Pulmonary artery endothelial cell (primary cell): ENCODE measurements around the gene PPP1R1B. TPM values are rescaled to one million over a fixed set of nuclear protein-coding genes. Genes with fewer than 3 reads are reported as not detected.

Source experiments
- DNase-seq: peaks from one replicate; pipeline ENCODE4 v3.0.0-alpha.2; 2011; ENCODE audit warnings: low read depth, low spot score
- total RNA-seq: library from RNA; depleted of rRNA; stranded (reverse); fragments of >200 nt; gene quantifications from 2 replicates; pipeline ENCODE4 v1.2.3, GENCODE V29; 2014

PPP1R1B gene
- total RNA-seq, 1 donor from 2014 or later: not detected

DNA sequence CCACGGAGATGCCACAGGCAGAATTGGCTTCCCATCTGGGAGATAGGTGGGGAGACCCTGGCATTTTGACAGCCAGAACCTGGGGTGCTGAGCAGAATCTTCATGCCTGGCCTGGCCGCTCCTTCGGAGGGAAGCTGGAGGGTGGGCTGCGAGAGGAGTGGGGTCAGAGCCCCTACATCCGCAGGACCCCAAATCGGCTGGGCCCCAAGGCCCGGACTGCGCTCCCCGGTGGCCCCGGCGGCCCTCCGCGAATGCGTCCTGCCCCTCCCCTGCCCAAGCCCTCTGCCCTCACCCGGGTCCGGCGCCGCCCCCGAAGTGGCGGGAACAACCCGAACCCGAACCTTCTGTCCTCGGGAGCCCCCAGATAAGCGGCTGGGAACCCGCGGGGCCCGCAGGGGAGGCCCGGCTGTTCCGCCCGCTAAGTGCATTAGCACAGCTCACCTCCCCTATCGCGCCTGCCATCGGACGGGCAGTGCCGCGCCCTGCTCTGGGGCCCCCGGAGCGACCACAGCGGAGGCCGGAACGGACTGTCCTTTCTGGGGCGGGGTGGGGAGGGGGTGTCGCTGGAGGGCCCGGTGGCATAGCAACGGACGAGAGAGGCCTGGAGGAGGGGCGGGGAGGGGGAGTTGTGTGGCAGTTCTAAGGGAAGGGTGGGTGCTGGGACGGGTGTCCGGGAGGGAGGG, 40.7 kb downstream of the PPP1R1B start:
- no peak for DNase-seq

DNA sequence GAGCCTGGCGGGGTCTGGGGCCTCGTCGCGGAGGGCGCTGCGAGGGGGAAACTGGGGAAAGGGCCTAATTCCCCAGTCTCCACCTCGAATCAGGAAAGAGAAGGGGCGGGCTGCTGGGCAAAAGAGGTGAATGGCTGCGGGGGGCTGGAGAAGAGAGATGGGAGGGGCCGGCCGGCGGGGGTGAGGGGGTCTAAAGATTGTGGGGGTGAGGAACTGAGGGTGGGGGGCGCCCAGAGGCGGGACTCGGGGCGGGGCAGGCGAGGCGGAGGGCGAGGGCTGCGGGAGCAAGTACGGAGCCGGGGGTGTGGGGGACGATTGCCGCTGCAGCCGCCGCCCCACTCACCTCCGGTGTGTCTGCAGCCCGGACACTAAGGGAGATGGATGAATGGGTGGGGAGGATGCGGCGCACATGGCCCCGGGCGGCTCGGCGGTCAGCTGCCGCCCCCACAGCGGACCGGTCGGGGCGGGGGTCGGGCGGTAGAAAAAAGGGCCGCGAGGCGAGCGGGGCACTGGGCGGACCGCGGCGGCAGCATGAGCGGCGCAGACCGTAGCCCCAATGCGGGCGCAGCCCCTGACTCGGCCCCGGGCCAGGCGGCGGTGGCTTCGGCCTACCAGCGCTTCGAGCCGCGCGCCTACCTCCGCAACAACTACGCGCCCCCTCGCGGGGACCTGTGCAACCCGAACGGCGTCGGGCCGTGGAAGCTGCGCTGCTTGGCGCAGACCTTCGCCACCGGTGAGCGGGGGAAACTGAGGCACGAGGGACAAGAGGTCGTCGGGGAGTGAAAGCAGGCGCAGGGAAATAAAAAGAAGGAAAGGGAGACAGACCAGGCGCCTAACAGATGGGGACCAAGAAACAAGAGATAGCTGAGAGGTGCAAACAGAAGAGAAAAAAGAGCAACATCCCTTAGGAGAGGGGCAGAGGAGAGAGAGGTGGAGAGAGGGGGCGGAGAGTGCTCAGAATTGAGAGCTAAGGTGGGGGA, 41.5 kb downstream of the PPP1R1B start, which contains the start of gene PNMT:
Gene PNMT (plus strand): TSS at position 509 of the 980 bp plus-strand sequence. CDS start 23 bp downstream, at position 532.
- no peak for DNase-seq

DNA sequence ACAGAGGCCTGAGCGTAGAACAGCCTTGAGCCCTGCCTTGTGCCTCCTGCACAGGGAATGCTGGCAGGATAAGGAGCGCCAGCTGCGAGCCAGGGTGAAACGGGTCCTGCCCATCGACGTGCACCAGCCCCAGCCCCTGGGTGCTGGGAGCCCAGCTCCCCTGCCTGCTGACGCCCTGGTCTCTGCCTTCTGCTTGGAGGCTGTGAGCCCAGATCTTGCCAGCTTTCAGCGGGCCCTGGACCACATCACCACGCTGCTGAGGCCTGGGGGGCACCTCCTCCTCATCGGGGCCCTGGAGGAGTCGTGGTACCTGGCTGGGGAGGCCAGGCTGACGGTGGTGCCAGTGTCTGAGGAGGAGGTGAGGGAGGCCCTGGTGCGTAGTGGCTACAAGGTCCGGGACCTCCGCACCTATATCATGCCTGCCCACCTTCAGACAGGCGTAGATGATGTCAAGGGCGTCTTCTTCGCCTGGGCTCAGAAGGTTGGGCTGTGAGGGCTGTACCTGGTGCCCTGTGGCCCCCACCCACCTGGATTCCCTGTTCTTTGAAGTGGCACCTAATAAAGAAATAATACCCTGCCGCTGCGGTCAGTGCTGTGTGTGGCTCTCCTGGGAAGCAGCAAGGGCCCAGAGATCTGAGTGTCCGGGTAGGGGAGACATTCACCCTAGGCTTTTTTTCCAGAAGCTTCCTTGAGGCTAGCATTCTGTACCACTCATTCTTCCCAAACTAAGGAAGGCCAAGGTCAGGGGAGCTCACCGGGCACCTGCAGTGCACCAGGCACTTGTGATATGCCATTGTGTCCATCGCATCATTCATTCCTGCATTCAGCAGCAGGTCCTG, 43.4 kb downstream of the PPP1R1B start:
- DNase-seq: no peak

DNA sequence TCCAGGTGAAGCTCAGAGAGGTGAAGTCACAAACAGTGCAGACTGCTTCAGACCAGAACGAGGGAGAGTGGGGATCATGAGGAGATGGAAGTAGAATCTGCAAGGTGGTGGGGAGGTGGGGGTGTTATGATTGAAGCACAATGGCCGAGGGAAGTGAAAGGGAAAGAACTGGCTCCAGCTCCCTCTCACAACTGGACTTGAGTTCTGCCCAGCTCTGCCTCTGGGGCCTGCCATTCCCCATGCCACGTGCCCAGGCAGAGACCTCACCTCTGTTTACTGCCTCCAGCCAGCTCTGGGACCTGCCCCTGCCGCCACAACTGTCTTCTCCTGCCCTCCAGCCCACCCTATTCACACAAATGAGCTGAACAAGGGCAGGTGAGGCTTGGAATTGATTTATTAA, 44.0 kb downstream of the PPP1R1B start:
- DNase-seq: no peak

DNA sequence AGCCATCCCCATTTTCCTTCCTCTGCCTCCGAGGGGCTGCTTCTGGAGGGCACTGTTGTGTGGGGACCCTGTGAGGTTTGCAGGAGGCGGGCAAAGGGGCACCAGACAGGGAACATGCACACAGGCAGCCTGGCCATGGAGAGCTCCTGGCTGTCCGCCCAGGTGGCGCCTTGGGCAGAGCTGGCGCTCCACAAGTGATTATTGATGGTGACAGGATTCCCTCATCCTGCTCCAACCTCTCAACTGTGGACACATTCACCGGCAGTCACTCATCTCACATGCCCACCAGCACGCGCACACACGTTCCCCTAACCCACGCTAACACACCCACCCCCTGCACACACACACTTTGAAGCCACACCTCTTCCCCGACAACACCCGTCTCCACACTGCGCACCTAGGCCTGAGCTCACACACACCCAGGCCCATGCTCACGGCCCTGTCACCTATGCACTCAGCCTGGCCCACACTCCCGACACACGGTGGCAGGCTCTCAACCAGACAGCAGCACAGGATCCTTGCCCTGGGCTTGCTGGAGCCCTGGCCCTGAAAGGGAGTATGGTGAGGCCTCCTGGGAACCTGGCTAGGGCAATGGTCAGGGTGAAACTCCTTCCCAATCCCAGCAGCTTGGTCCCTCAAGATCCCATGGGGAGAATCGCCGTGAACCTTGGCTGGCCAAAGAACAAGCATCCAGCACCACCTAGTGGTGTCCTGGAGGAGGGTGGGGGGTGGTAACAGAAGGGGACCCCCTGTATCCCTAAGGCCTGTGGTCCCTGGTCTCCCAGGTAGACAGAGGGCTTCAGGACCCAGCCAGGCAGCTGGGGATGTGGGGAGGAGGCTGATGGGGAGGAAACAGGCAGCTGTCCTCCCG, 45.1 kb downstream of the PPP1R1B start:
- DNase-seq: no peak

DNA sequence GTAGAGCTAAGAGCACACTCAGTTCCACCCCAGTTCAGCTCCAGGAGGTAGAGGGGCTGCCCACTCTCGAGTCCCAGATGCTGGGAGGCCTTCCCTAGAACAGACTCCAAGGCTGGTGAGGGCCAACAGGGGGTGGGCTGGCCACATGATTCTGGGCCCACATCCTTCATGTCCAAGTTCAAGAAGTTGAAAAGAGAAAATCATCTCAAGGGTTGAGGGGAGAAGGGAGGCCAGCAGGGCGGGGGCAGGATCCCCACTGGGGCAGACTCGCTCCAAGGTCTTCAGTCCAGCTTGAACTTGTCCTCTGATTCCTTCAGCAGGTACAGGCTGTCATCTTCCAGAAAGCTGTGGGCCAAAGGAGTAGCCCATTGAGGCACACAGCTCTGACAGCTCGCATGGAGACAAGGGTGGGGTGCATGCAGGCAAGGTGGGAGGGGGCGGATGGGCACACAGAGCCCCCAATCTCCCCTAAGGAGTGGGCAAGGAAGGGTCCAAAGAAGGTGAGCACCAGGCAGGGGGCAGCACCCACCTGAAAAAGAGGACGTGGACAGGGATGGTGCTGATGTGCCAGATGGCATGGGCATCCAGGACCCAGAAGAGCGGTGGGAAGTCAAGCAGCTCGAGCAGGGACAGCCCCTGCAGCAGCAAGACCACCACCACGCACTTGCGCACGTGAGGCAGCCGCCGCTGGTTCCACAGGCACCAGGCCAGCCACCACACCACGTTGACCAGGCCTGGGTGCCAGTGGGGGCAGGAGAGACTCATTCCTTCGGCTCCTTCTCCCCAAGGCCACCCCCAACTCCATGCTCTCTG, 46.0 kb downstream of the PPP1R1B start:
- DNase-seq: no peak

DNA sequence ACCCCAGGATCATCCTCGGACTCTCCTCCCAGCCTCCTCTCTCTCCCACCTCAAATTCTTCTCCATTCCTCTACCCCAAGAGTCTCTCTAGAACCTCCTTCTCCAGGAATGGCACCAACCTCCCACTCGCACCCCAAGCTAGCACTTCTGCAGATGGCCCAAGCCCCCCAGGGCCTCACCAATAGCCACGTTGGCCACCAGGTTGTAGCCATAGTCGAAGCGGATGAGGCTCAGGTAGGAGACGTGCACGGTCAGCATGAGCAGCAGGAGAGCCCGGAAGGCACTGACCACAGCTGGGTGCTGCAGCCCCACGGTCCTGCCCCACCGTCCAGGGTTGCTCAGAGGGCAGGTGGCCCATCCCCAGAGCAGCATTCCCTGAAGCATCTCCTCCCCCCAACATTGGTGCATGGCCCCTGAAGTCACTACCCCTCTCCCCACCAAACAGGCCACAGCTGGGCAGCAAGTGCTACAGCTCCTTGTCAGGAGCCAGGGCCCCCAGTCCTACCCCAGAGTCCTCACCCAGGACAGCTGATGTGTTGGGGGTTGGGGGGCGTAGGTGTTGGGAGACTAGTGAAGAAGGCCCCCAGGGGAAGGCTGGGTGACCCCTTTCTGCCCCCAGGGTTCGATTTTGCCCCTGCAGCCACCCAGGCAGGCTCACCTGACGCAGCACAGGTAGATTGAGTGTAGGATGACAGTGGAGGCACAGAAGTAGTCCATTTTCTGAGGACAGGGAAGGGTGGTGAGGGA, 46.8 kb downstream of the PPP1R1B start:
- DNase-seq: no peak

DNA sequence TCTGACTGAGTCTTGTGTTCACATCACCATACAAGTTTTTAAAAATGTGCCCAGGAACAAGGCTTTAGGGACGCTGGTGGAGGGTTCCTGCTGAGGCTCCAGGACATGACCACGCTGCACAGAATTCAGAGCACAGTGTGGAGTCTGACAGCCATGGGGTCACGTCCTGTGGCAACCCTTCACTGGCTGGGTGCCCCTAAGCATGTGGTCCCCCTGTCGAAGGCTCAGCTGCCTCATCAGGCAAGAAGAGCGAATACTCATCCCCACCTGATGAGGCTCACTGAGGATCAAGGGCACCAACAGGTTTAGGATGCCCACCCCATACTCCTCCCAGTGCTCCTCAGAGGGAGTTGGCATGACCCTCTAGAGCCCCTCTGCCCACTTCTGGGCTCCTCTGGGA, 47.4 kb downstream of the PPP1R1B start:
- no peak for DNase-seq

DNA sequence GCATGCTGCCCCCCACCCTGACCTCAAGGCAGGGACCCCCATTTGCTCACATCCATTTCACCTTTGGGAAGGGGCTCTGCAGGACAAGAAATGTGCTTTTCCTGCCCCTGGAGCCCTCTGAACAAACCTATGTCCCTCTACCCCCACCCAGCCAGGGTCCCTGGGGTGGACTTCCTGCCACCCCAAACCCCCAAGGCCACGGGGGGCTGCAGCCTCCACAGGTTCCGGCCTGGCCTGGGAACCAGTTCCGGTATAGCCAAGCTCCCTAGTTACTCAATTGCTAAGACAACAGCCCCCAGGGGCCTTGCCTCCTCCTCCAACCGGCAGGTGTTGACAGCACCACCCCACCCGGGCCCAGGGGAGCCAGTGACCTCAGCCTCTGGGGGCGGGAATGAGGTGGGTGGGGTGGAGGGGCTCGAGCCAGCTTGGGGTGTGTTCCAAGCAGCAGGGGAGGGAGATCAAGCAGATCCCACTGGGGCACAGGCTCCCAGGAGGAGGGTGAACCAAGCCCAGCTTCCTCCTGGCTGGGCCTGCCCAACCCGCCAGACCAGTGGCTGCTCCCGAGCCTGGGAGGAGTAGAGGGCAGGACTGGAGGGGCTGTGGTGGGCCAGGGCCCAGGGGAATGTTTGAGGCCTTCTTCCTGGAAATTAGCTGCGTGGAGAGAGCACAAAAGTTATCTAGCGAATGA, 48.1 kb downstream of the PPP1R1B start:
- DNase-seq: no peak

DNA sequence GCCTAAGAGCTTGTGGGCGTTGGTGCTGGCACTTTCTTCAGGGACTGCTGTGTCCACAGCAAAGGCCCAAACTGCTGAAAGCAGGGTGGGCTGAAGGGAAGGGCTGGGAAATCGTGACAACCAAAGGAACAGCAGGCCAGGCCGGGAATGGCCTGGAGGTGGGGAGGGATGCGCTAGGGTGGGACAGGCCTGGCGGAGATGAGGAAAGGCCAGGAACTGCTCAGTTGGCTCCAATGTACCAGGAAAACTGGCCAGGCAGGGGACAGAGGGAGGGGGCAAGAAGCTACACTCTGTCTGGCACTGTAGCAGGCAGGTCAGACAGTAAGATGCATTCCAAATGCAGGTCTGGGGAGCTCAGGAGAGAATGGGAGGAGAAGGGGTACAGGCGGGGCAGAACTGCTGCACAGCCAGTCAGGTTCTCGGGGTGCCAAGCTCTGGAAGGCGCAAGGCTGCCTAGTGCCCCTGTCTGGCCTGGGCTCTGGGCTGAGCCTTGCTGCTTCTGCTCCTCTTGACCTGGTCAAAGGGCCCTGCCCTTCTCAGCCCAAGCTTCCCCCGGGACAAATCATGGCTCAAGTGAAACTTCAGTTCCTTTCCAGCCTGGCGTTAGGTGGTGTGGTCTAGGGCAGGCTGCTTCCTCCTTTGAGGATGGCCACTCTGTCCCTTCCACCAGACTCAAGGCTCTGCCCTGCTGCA, 48.8 kb downstream of the PPP1R1B start:
- no peak for DNase-seq

DNA sequence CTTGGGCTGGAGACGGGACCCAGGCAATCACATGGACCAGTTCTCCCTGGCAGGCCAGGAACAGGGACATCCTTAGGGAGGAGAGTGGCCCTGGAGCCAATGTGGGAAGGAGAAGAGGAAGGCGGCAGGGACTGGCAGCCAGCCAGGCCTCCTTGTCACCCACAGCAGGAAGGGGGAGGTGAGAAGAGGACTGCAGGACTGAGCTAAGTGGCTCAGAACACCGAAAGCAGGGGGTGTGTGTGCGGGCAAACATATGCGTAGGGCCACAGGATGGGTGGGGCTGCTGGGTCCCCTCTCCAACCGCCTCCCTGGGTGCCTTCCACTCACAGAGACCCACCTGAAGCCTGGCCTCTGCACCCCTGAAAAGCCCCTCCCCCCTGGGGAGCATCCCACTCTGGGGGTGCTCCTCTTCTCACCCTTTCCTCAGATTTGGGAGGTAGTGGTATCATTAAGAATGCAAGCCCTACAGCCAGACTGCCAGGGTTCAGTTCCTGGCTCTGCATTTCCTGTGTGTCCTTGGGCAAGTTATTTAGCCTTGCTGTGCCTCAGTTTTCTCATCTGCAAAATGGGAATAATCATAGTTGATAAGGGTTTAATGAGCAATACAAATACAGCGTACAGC, 49.6 kb downstream of the PPP1R1B start:
- DNase-seq: no peak

DNA sequence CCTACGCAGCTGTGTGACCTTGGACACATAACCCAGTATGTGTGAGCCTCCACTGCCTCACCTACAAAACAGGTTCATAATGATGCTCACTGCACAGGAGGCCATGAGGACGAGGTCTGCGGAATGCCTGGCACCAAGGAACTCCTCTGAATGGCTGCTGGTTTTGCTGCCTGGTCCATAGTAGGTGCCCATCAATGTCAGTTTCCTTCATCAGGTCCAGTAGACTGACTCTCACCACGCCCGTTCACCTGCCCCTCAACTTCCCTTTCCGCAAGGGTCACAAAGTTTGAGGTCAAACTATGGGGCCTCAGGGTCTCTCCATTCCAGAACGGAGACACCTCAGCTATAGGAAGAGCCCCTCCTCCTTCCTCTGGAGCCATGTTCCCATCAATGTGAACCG, 50.3 kb downstream of the PPP1R1B start:
- no peak for DNase-seq

DNA sequence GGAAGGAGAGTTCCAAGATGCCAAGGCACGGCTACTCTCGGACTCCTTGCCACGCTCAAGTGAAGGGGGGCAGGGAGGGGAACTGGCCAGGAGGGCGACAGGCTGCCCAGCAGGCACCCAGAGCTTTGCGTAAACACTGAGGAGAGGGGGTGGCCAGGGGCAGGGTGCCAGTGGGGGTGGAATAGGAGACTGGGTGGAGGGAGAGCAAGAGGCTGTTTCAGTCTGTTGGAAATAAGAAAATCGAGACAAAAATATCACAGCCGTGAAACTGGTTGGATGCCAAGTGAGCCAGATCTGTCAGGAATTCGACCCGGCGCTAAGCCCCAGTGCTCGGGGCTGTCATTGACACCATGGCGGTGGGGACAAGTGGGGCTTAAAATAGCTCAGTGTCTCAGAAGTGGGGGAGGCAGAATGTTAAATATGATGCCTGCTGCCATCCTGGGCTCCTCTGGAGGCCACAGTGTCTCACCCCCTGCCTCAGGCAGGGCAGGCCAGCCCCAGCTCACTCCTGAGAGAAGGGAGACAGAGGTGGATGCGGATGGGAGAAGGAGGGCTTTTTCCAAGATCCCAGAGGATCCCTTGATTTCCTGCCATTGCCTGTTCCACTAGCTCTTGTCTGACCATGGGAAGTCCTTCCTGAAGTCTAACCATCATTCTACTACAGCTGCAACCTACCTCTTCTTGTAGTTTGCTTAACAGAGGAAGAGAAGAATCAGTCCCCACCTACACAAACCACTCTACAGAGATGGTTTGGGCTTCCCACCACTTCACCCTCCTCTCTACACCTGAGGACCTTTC, 51.0 kb downstream of the PPP1R1B start:
- DNase-seq: no peak

DNA sequence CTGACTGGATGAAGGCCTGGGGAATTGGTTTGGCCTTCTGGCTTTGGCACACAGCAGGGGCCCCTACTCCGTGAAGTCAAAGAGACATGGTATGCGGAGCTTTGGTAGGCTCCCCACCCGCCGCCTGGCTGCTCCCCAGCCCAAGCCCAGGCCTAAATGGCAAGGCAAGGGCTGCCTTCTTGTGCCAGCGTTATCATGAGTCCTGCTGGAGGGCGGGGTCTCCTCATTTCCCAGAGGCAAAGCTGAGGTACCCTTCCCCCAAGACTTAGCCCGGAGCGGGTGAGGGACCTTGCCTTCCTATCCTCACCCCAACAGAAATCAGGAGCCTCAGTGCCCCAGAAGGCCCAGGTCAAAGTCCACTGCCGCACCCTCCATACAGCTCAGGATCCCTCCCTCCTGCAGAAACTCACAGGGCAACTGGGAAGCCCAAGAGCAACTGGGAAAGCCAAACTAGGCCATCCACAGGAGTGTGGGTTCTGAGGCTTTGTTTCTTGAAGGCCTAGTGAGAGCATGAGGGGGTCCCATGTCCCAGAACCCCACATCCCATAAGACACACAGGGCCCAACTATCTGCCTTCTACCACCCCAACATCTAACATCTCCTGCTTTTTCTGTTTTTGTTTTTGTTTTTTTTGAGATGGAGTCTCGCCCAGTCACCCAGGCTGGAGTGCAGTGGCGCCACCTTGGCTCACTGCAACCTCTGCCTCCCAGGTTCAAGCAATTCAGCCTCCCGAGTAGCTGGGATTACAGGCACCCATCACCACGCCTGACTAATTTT, 51.8 kb downstream of the PPP1R1B start:
- DNase-seq: no peak

DNA sequence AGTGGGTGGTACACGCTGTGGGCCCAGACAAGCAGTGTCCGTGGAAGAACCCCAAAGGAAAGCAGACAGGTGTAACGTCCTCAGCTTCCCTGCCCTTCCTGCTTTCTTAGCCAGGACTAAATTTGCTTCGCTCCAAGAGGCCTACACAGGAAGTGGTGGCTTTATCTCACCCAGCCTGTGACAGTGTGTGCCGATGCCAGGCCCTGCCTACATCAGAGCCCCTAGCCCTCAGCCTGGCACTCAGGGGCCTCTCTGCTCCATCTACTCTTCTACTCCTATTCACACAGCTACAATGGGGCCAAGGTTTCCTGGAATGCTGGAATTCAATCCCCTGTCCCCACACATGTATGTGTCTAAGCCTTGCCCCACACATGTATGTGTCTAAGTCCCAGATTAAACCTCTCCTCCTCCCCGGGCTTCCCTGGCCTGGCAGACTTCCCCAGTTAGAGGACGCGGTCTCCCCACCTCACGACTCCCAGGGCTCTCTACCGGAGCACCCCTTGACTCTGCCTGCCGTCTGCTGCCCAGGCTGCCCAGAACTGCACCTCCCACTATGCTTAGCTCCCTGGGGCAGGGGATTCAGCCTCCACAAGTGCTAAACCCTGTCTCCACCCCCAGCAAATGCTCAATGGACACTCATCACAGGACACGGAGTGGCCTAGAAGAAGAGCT, 52.9 kb downstream of the PPP1R1B start:
- no peak for DNase-seq
